Eye (tissue), 1 donor: ENCODE results near the gene GALP.
A peak's percentile ranks its signal among the peaks of the same experiment; 100 is the strongest.
"Not testable (repeated sequence)": the region's sequence is repeated elsewhere in the genome, so short reads cannot be mapped to it uniquely, and the experiment has no call there.

ENCODE experiments used
- DNase-seq: peaks from one replicate; pipeline ENCODE4 v3.0.0-alpha.2; 2015

Gene GALP

GRCh38 chr19:56193981-56194640, 18.3 kb downstream of the GALP start:
- DNase-seq = no peak

GRCh38 chr19:56197646-56198045, 21.8 kb downstream of the GALP start, which contains the start of gene ZSCAN5B:
ZSCAN5B (minus strand) TSS chr19:56197783; CDS start chr19:56193052, 4,731 bp downstream.
- not testable (repeated sequence) for DNase-seq

- no peak for DNase-seq
Observed at GRCh38 chr19:56199687-56200086, 23.9 kb downstream of the GALP start.

GRCh38 chr19:56201973-56202372, 26.2 kb downstream of the GALP start, which contains the start of gene ZSCAN5C:
ZSCAN5C (plus strand) TSS chr19:56202273; CDS start chr19:56205914, 3,641 bp downstream.
- DNase-seq = no peak

GRCh38 chr19:56207581-56207980, 31.8 kb downstream of the GALP start:
- not testable (repeated sequence) for DNase-seq

- DNase-seq = no peak
Observed at GRCh38 chr19:56209091-56209490, 33.3 kb downstream of the GALP start.

GRCh38 chr19:56210036-56210435, 34.2 kb downstream of the GALP start:
- not testable (repeated sequence) for DNase-seq

GRCh38 chr19:56211718-56212117, 35.9 kb downstream of the GALP start:
- no peak for DNase-seq

- peak; percentile 67 for DNase-seq
Observed at GRCh38 chr19:56217039-56217949, 41.5 kb downstream of the GALP start.

- DNase-seq = no peak
Observed at GRCh38 chr19:56218961-56219360, 43.2 kb downstream of the GALP start.

GRCh38 chr19:56221442-56221841, 45.6 kb downstream of the GALP start:
- peak; percentile 27 for DNase-seq

- no peak for DNase-seq
Observed at GRCh38 chr19:56221851-56222250, 46.0 kb downstream of the GALP start.

GRCh38 chr19:56222901-56223300, 47.1 kb downstream of the GALP start:
- no peak for DNase-seq

GRCh38 chr19:56223481-56223880, 47.7 kb downstream of the GALP start:
- DNase-seq = no peak
